Vagina (tissue), 2 donors: ENCODE results near the gene SLC12A8. TPM values are rescaled to one million over a fixed set of nuclear protein-coding genes. Genes with fewer than 3 reads are reported as not detected.

ENCODE experiments used
- DNase-seq, 2 donors: peaks; one replicate each; pipeline ENCODE4 v3.0.0-alpha.2; 2017; ENCODE audit errors: extremely low spot score in 2 of 2
- H3K27ac ChIP-seq: fragments of 200-600 bp; sonication (generic); one replicate; pipeline ENCODE4 v1.5.1; 2019
- H3K27me3 ChIP-seq: fragments of 200-600 bp; sonication (generic); one replicate; pipeline ENCODE4 v1.5.1; 2019
- H3K36me3 ChIP-seq, 2 donors: fragments of 200-600 bp; sonication (generic); one replicate each; pipeline ENCODE4 v1.5.1; 2017 to 2019
- H3K4me1 ChIP-seq: fragments of 200-600 bp; sonication (generic); one replicate; pipeline ENCODE4 v1.5.1; 2019
- H3K4me3 ChIP-seq, 2 donors: fragments of 200-600 bp; sonication (generic); 1 replicate in 1 of 2; 2 replicates in 1 of 2; pipeline ENCODE4 v1.5.1; 2016 to 2019
- H3K9me3 ChIP-seq: fragments of 200-600 bp; sonication (generic); one replicate; pipeline ENCODE4 v1.5.1; 2019
- CTCF ChIP-seq, 3 experiments: fragments of 450-650 bp in 2 of 3; fragments of 200-600 bp in 1 of 3; sonication (generic) in 1 of 3; IDR thresholded peaks; one replicate each; pipeline ENCODE4 v1.5.1; 2017 to 2019; ENCODE audit warnings: antibody characterized with exemption in 3 of 3, mild to moderate bottlenecking in 2 of 3, moderate library complexity in 2 of 3
- POLR2A ChIP-seq, 2 donors: fragments of 450-650 bp; IDR thresholded peaks; one replicate each; pipeline ENCODE4 v1.6.1; 2017; ENCODE audit warnings: antibody characterized with exemption in 2 of 2, mild to moderate bottlenecking in 2 of 2, moderate library complexity in 2 of 2
- POLR2AphosphoS5 ChIP-seq, 2 donors: sonication (generic); formaldehyde crosslinking; IDR thresholded peaks; one replicate each; pipeline ENCODE4 v1.9.0; 2017; ENCODE audit warnings: antibody characterized with exemption in 2 of 2, mild to moderate bottlenecking in 2 of 2, low read depth in 1 of 2; ENCODE audit not compliant: insufficient read depth in 1 of 2
- intact Hi-C: fragments of 100-400 bp; cut with DNase I; formaldehyde crosslinking; loops from one replicate; pipeline ENCODE4 v1.15.1; 2023
- total RNA-seq: library from RNA; depleted of rRNA; stranded (reverse); fragments of >200 nt; gene quantifications from one replicate; pipeline ENCODE4 v1.2.3, GENCODE V29; 2016

SLC12A8 gene
- total RNA-seq, 1 donor from 2014 or later = 6.1 TPM

DNA sequence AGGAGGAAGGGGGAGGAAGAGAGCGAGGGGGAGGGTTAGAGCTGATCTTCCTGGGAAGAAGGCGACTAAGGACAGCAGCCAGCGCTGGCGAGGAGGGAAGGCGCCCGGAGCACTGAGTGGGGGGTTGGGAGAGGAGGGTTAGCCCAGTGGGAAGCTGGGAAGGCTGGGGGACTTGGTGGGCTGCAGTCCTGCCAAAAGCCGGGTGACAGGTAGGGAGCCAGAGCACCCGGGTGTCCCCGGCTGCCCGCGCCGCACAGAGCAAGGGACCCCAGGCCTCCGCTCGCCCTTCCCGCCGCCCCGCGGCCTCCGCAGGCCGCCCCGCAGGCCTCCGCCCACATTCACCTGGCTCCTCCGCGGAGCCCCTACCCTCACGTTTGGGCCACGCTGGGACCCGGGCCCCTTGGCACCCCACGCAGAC, 448 bp downstream of the SLC12A8 start:
- TF ChIP-seq POLR2A (IDR thresholded peaks at IDR 0.05) = no peak
- peaks cover 16% of the 10 kb centered on the region for H3K4me1 ChIP-seq
- H3K4me3 ChIP-seq = peak overlapping the region; percentile 48
- intact Hi-C loops = no loop called here
- H3K27me3 ChIP-seq = no peaks in the 10 kb centered on the region
- H3K36me3 ChIP-seq = no peaks in the 10 kb centered on the region
- no peaks in the 10 kb centered on the region for H3K9me3 ChIP-seq
- H3K27ac ChIP-seq = no peak overlapping the region
- DNase-seq = no peak

- peak overlapping the region; percentile 48 for H3K4me3 ChIP-seq
- peaks cover 16% of the 10 kb centered on the region for H3K4me1 ChIP-seq
- H3K27me3 ChIP-seq = no peaks in the 10 kb centered on the region
- intact Hi-C loops = no loop called here
- no peak for TF ChIP-seq CTCF (IDR thresholded peaks at IDR 0.05)
- TF ChIP-seq POLR2A (IDR thresholded peaks at IDR 0.05) = no peak
- no peak for TF ChIP-seq POLR2AphosphoS5 (IDR thresholded peaks at IDR 0.05; ENCODE audit: insufficient read depth in 1 of 2, low read depth in 1 of 2)
- H3K36me3 ChIP-seq = no peaks in the 10 kb centered on the region
- H3K9me3 ChIP-seq = no peaks in the 10 kb centered on the region
- H3K27ac ChIP-seq = no peak overlapping the region
- no peak for DNase-seq
These were observed 941 bp downstream of the SLC12A8 start for GRCh38 chr3:125211523-125212090.

DNA sequence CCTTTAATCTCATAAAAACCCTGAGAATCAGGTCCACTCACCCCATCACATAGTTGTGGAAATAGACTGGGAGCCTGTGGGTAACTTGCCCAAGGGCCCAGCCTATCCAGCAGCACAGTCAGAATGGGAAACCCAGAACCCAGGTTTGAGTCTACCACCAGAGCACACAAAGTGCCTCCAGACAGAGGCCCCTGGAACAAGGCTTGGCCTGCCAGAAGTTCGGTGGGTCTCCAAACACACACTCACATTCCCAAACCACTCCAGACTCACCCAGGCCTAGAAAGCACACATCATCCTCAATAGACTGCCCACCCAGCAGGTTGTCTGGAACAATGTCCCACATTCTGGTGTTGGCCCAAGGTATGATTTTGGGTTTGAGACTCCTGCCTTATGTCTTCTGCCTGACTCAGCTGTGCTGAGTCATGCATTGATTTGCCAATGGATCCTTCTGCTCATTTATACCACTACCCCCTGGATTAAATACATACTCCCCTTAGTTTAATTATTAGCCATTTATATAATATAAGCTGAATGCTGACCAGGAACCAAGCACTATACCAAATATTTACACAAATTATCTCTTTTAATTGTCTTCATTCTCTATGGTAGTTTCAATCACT, 4.5 kb downstream of the SLC12A8 start:
- H3K9me3 ChIP-seq = no peaks in the 10 kb centered on the region

GRCh38 chr3:125207507-125207906, 5.0 kb downstream of the SLC12A8 start:
- Histone ChIP-seq H3K27ac (no peak overlapping the region), H3K4me1 (peaks cover 10% of the 10 kb centered on the region), H3K36me3 (no peaks in the 10 kb centered on the region), H3K4me3 (no peak overlapping the region), H3K27me3 (no peaks in the 10 kb centered on the region), H3K9me3 (no peaks in the 10 kb centered on the region)
- no peak for TF ChIP-seq POLR2A (IDR thresholded peaks at IDR 0.05)
- TF ChIP-seq POLR2AphosphoS5 (IDR thresholded peaks at IDR 0.05; ENCODE audit: insufficient read depth in 1 of 2, low read depth in 1 of 2) = no peak
- TF ChIP-seq CTCF (IDR thresholded peaks at IDR 0.05) = no peak
- intact Hi-C loops = no loop called here
- peak in 1 of 2 donors; percentile 40 for DNase-seq

More for the DNA sequence above, 4.5 kb downstream of the SLC12A8 start:
- intact Hi-C loops = no loop called here
- Histone ChIP-seq H3K27me3 (no peaks in the 10 kb centered on the region), H3K27ac (no peak overlapping the region), H3K4me3 (no peak overlapping the region), H3K36me3 (no peaks in the 10 kb centered on the region), H3K4me1 (peaks cover 15% of the 10 kb centered on the region)
- DNase-seq = peak in 1 of 2 donors; percentile 52
- TF ChIP-seq POLR2AphosphoS5 (IDR thresholded peaks at IDR 0.05; ENCODE audit: insufficient read depth in 1 of 2, low read depth in 1 of 2) (no peak), CTCF (IDR thresholded peaks at IDR 0.05) (no peak), POLR2A (IDR thresholded peaks at IDR 0.05) (no peak)

GRCh38 chr3:125206934-125207333, 5.6 kb downstream of the SLC12A8 start:
- Histone ChIP-seq H3K36me3 (no peaks in the 10 kb centered on the region), H3K9me3 (no peaks in the 10 kb centered on the region), H3K27me3 (no peaks in the 10 kb centered on the region), H3K27ac (no peak overlapping the region), H3K4me3 (no peak overlapping the region), H3K4me1 (peaks cover 4% of the 10 kb centered on the region)
- intact Hi-C loops = no loop called here
- peak in 1 of 2 donors; percentile 55 for DNase-seq
- no peak for TF ChIP-seq POLR2AphosphoS5 (IDR thresholded peaks at IDR 0.05; ENCODE audit: insufficient read depth in 1 of 2, low read depth in 1 of 2)
- no peak for TF ChIP-seq CTCF (IDR thresholded peaks at IDR 0.05)
- no peak for TF ChIP-seq POLR2A (IDR thresholded peaks at IDR 0.05)
